HG03135 (cell line): ENCODE results near the gene FAH.

ENCODE experiments used
- ATAC-seq: cut with Tn5 transposase; IDR thresholded peaks from one replicate; pipeline ENCODE4 v1.9.1; 2021; ENCODE audit warnings: mild to moderate bottlenecking, moderate library complexity; ENCODE audit not compliant: unreplicated experiment

FAH gene

DNA sequence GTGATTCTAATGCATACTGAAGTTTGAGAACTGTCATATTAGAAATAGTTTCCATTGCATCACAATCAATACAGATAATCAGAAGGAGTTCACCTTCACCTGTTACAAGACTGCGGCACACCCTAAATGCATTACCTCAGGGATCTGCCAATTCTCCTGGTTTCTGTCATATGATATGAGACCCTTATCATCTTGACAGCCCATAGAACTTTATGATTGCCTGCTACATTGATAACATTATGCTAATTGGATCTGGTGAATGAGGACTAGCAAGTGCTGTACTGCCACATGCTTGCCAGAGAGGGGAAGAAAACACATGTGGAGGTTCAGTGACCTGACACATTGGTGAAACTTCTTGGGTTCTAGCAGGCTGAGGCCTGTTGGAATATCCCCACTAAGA, 41.4 kb downstream of the FAH start:
- no peak for ATAC-seq

DNA sequence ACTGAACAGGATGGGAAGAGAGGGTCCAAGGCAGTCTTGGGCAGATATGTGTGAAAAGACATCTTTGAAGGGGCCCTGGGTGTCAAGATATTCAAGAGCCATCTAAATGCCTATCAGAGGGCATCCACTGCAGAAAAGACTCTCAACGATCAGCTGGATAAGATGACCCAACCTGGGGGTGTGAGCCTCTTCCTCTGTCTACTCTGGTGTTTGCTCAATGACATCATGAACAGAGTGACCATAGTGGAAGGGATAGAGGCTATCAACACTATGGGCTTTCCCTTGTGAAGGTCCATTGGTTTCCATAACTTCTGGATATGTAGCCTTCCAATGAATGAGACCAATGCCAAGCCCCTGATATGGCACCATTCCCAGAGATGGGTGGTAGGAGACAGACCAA, 42.1 kb downstream of the FAH start:
- ATAC-seq, result no peak

- ATAC-seq, result no peak
Measured at GRCh38 chr15:80199366-80199765, 46.6 kb downstream of the FAH start.

DNA sequence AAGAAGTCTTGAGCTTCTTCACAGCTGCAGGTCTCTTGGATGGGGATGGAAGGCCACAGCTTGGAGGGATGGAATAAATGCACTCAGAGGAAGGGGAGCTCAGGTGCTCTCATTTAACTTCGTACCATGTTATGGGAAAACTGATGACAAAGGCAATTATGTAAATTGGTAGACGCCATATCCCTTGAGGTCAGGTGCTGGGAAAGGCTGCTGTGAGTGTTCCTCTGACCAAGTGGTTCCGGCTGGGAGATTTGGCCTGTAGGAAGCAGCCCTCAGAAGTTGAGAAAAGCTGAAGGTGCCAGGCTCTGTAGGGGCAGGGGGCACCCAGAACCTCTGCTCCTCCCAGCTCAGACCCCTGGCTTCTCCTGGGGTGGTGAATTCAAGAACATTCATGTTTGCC, 47.1 kb downstream of the FAH start:
- ATAC-seq, result no peak

GRCh38 chr15:80201256-80202015, 48.6 kb downstream of the FAH start:
- no peak for ATAC-seq

DNA sequence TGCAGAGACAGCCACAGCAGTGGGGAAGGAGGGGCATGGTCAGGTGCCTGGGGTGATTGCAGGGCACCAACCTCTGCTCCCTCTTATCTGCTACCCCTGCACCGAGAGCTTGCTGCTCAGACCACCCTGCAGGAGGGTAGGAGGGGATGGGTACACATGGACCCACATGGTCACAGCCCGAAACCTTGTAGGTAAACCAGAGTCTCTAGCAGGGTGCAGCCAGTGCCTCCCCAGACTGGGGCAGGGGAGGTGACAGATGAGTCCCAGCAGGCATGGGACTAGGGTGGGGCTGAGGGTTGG, 49.2 kb downstream of the FAH start:
- ATAC-seq, result no peak

DNA sequence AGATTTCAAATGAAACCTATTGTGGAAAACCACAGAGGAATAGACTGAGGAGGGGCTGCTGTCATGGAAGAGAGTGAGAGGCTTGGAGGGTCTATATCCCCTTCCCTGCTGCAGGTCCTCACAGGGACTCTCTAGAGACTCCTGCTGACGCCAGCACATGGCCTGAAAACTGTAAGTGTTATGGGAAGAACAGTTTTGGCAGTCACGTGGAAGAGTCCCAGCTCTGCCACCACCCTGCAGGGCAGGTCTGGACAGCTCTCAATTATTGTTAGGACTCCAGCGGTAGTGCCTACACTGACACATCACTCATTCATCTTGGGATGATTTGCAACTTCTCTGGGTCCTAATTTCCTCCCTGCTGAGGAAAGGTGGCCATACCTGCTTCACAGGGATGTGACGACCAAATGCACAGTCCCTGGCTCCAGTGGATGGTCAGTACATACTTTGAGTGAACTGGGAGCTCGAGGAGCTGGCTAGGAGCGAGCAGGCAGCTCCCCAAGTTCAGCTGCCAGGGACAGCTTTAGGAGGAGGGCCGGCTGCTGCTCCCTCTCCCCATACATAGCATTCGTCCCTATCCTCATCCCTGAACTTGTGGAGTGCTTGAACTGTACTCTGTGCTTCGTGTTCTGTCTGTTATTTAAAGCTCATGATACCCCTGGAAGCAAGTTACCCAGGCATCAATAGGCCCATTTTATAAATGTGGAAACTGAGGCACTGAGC, 50.0 kb downstream of the FAH start:
- ATAC-seq, result no peak

DNA sequence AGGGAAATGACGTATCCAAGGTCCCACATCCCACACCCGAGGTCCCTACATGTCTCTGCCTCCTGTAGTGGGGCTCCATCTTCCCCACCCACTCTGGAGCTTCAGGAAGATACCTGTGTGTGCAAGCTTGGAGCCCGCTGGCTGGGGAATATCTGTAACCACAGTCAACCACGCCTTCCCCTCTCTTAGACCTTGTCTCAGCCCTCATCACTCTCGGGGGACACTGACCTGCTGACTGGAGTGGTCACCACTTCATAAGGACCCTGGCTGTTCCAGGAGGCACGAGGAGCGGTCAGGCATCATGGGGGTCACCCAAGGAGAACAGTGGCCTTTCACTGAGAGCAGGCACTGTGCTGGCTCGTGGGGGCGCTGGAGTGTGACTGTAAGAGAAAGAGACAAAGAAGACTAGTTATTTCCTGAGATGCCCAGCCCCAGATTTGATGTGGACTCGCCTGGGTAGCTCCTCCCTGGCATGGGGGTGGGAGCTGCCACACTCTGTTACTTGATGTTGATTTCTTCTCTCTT, 50.6 kb downstream of the FAH start:
- ATAC-seq, result no peak

- no peak for ATAC-seq
Measured at GRCh38 chr15:80204231-80204630, 51.4 kb downstream of the FAH start.

GRCh38 chr15:80207887-80208286, 55.1 kb downstream of the FAH start:
- ATAC-seq, result no peak

DNA sequence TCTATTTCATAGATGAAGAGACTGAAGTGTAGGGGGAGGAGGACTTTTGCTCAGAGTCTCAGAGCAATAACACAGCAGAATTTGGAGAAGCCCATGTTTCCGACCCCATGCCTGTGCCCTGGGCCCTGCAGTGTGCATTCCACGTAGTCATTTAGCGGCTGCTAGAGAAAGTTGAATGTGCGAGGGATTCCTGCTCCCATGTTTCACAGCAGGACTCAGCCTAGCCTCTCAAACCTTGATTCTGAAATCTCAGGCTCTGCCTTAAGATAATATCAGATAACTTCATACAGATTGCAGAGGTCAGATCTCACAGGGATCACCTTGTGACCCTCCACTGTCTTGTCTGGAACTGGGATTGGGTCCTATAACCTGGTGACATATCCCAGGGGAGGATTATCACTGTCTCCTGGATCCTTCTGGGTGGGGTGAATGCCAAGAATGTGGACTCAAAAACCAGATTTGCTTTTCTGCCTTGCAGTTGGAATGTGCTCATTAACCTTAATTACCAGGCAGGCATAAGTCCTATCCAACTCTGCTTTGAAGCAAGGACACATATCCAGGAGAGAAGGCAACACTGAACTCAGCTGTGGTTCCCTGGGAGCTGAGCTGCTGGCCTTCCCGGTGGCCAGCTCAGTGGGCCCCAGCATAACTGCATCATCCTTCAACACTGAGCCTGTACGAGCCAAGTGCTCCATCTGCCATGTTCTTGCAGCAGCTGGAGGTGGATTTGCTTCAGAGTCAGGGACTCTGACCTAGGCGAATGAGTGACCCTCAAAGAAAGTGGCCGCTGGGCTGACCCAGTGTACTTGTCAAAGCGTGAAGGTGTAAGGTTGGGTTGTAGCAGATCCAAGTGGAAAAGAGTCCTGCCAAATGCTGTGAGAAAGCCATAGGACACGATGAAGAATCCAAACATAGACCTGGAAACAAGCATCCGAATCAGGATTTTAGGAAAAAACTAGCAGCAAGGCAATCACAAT, 56.2 kb downstream of the FAH start:
- ATAC-seq, result no peak

- ATAC-seq, result no peak
Measured at GRCh38 chr15:80210611-80211573, 58.1 kb downstream of the FAH start.

DNA sequence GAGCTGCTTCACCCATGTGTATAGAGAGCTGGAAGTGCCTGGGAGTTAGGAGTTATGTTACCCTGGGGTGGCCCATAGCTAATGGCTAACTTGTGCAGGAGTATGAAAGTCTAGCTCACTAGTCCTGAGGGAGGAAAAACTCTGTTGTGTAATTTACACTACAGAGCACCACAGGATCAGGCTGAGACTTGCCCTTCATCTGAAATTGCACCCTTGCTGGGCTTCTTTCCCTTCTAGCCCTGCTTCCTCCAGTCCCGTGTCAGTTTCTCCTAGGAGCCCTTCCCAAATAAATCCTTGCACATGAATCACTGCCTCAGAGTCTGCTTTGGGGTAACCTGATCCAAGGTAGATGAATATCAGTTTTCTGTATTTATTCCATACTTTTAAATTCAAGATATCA, 59.2 kb downstream of the FAH start:
- ATAC-seq, result no peak

GRCh38 chr15:80214910-80215309, 62.1 kb downstream of the FAH start:
- no peak for ATAC-seq

- ATAC-seq, result no peak
Measured at GRCh38 chr15:80216141-80216540, 63.3 kb downstream of the FAH start.

DNA sequence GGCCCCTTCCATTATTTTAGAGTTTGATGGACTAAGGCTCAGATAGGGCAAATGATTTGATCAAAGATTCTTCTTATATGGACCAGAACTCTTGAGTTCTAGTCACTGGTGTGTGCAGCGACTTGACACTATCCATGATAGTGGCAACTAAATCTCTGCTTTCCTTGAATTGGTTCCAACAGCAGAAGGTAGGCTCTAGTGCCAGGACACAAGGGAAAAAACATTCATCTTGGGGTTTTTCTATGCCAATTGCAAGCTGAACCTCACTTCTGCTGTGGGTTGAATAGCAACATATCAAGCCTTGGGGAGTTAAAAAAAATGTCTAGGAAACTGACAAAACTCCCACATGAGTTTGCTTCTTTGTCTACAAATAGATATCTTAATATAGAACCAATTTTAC, 64.1 kb downstream of the FAH start:
- ATAC-seq, result no peak

DNA sequence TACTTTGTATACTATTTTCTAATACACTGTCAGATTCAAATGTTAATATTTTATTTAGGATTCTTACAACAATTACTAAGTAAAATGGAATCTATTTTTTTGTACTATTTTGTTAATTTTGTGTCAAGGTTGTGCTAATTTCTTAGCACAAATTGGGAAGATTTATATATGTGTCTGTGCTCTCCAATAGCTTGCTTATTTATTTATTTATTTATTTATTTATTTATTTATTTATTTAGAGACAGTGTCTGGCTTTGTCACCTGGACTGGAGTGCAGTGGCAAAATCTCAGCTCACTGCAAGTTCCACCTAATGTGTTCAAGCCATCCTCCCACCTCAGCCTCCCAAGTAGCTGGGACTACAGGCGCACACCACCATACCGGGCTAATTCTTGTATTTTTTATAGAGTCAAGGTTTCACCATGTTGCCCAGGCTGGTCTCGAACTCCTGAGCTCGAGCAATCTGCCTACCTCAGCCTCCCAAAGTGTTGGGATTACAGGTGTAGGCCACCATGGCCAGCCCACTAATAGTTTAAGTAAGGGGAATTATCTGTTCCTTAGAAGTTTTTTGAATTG, 64.6 kb downstream of the FAH start:
- ATAC-seq, result no peak

GRCh38 chr15:80219955-80220354, 67.2 kb downstream of the FAH start:
- ATAC-seq, result no peak

- ATAC-seq, result no peak
Measured at GRCh38 chr15:80228959-80229610, 76.3 kb downstream of the FAH start.
